ENCODE data around the gene ADAMTS5.
A peak's percentile ranks its signal among the peaks of the same experiment; 100 is the strongest.

The ADAMTS5 gene

GRCh38 chr21:26900980-26901379 is 65.9 kb downstream of the ADAMTS5 start:
- Histone ChIP-seq H2AK5ac (ENCODE audit: low read length, severe bottlenecking) (no peak overlapping the region), H3K36me3 (ENCODE audit: control insufficient read depth in 1 of 2, insufficient read depth in 2 of 2, low read depth in 1 of 2, low read length in 2 of 2) (no peaks in the 10 kb centered on the region), H2BK15ac (ENCODE audit: low read depth, poor library complexity, severe bottlenecking) (no peak overlapping the region), H3K14ac (ENCODE audit: low read length in 2 of 2) (no peak overlapping the region), H3K18ac (ENCODE audit: low read depth in 1 of 2, low read length in 2 of 2) (no peak overlapping the region), H3K4me3 (ENCODE audit: insufficient read depth in 1 of 2, low read depth in 1 of 2, low read length in 2 of 2) (no peak overlapping the region), H2BK12ac (ENCODE audit: low read length in 2 of 2) (no peak overlapping the region), H4K91ac (ENCODE audit: low read length) (no peak overlapping the region), H3K27me3 (ENCODE audit: control insufficient read depth in 1 of 2, insufficient read depth in 1 of 2, low read length in 2 of 2) (no peaks in the 10 kb centered on the region), H3K9me3 (ENCODE audit: control insufficient read depth, low read length) (no peaks in the 10 kb centered on the region), H3K4me1 (ENCODE audit: control insufficient read depth, insufficient read depth, low read depth, low read length) (no peaks in the 10 kb centered on the region), H2BK5ac (ENCODE audit: low read depth, low read length, poor library complexity, severe bottlenecking) (no peak overlapping the region), H3K9ac (ENCODE audit: low read length) (no peak overlapping the region), H4K8ac (ENCODE audit: low read length) (no peak overlapping the region), H3K23ac (ENCODE audit: low read length in 2 of 2) (no peak overlapping the region), H3K27ac (ENCODE audit: low read length, poor library complexity, severe bottlenecking) (no peak overlapping the region), H3K4ac (ENCODE audit: low read depth in 1 of 2, low read length in 2 of 2) (no peak overlapping the region), H3K4me2 (ENCODE audit: low read length, poor library complexity, severe bottlenecking) (no peak overlapping the region), H2AFZ (ENCODE audit: low read depth, low read length) (no peak overlapping the region), H2BK120ac (ENCODE audit: low read depth, low read length) (peak overlapping the region; percentile 62), H3K79me1 (replicated peaks; ENCODE audit: low read length, poor library complexity, severe bottlenecking) (no peaks in the 10 kb centered on the region)
- DNase-seq = no peak
- 97% methylated on average over 3 of the region's 4 CpGs for WGBS

- no peak overlapping the region for H3K4me3 ChIP-seq (ENCODE audit: insufficient read depth in 1 of 2, low read depth in 1 of 2, low read length in 2 of 2)
- H4K91ac ChIP-seq (ENCODE audit: low read length) = no peak overlapping the region
- H3K9ac ChIP-seq (ENCODE audit: low read length) = no peak overlapping the region
- H2BK120ac ChIP-seq (ENCODE audit: low read depth, low read length) = no peak overlapping the region
- no peak overlapping the region for H3K27ac ChIP-seq (ENCODE audit: low read length, poor library complexity, severe bottlenecking)
- no peak overlapping the region for H3K23ac ChIP-seq (ENCODE audit: low read length in 2 of 2)
- H3K4me2 ChIP-seq (ENCODE audit: low read length, poor library complexity, severe bottlenecking) = no peak overlapping the region
- no peaks in the 10 kb centered on the region for H3K4me1 ChIP-seq (ENCODE audit: control insufficient read depth, insufficient read depth, low read depth, low read length)
- H3K36me3 ChIP-seq (ENCODE audit: control insufficient read depth in 1 of 2, insufficient read depth in 2 of 2, low read depth in 1 of 2, low read length in 2 of 2) = no peaks in the 10 kb centered on the region
- H2BK5ac ChIP-seq (ENCODE audit: low read depth, low read length, poor library complexity, severe bottlenecking) = no peak overlapping the region
- no peak for DNase-seq
- WGBS = no CpG with 5 or more reads among the region's 1 CpG
- H3K27me3 ChIP-seq (ENCODE audit: control insufficient read depth in 1 of 2, insufficient read depth in 1 of 2, low read length in 2 of 2) = no peaks in the 10 kb centered on the region
- H3K79me1 ChIP-seq (replicated peaks; ENCODE audit: low read length, poor library complexity, severe bottlenecking) = no peaks in the 10 kb centered on the region
- H4K8ac ChIP-seq (ENCODE audit: low read length) = no peak overlapping the region
- no peaks in the 10 kb centered on the region for H3K9me3 ChIP-seq (ENCODE audit: control insufficient read depth, low read length)
- H3K18ac ChIP-seq (ENCODE audit: low read depth in 1 of 2, low read length in 2 of 2) = no peak overlapping the region
- H2BK12ac ChIP-seq (ENCODE audit: low read length in 2 of 2) = no peak overlapping the region
- H3K4ac ChIP-seq (ENCODE audit: low read depth in 1 of 2, low read length in 2 of 2) = no peak overlapping the region
- H2AFZ ChIP-seq (ENCODE audit: low read depth, low read length) = no peak overlapping the region
- H2AK5ac ChIP-seq (ENCODE audit: low read length, severe bottlenecking) = no peak overlapping the region
- H2BK15ac ChIP-seq (ENCODE audit: low read depth, poor library complexity, severe bottlenecking) = no peak overlapping the region
- H3K14ac ChIP-seq (ENCODE audit: low read length in 2 of 2) = no peak overlapping the region
Measured at GRCh38 chr21:26892151-26892550, 74.7 kb downstream of the ADAMTS5 start.

GRCh38 chr21:26888931-26889330 is 78.0 kb downstream of the ADAMTS5 start:
- H2BK5ac ChIP-seq (ENCODE audit: low read depth, low read length, poor library complexity, severe bottlenecking) = no peak overlapping the region
- no peak overlapping the region for H3K14ac ChIP-seq (ENCODE audit: low read length in 2 of 2)
- H2BK120ac ChIP-seq (ENCODE audit: low read depth, low read length) = no peak overlapping the region
- no peak overlapping the region for H3K4ac ChIP-seq (ENCODE audit: low read depth in 1 of 2, low read length in 2 of 2)
- no peak overlapping the region for H4K8ac ChIP-seq (ENCODE audit: low read length)
- H3K79me1 ChIP-seq (replicated peaks; ENCODE audit: low read length, poor library complexity, severe bottlenecking) = no peaks in the 10 kb centered on the region
- H3K4me3 ChIP-seq (ENCODE audit: insufficient read depth in 1 of 2, low read depth in 1 of 2, low read length in 2 of 2) = no peak overlapping the region
- H3K4me1 ChIP-seq (ENCODE audit: control insufficient read depth, insufficient read depth, low read depth, low read length) = no peaks in the 10 kb centered on the region
- H3K36me3 ChIP-seq (ENCODE audit: control insufficient read depth in 1 of 2, insufficient read depth in 2 of 2, low read depth in 1 of 2, low read length in 2 of 2) = no peaks in the 10 kb centered on the region
- H2BK12ac ChIP-seq (ENCODE audit: low read length in 2 of 2) = peak overlapping the region in 1 of 2 experiments; percentile 92
- no peak overlapping the region for H2BK15ac ChIP-seq (ENCODE audit: low read depth, poor library complexity, severe bottlenecking)
- no peak overlapping the region for H4K91ac ChIP-seq (ENCODE audit: low read length)
- 87% methylated on average over 5 of the region's 5 CpGs for WGBS
- H3K23ac ChIP-seq (ENCODE audit: low read length in 2 of 2) = no peak overlapping the region
- H2AK5ac ChIP-seq (ENCODE audit: low read length, severe bottlenecking) = no peak overlapping the region
- H3K4me2 ChIP-seq (ENCODE audit: low read length, poor library complexity, severe bottlenecking) = no peak overlapping the region
- H3K9ac ChIP-seq (ENCODE audit: low read length) = no peak overlapping the region
- no peak overlapping the region for H3K27ac ChIP-seq (ENCODE audit: low read length, poor library complexity, severe bottlenecking)
- no peak overlapping the region for H2AFZ ChIP-seq (ENCODE audit: low read depth, low read length)
- no peak overlapping the region for H3K18ac ChIP-seq (ENCODE audit: low read depth in 1 of 2, low read length in 2 of 2)
- DNase-seq = no peak
- no peaks in the 10 kb centered on the region for H3K27me3 ChIP-seq (ENCODE audit: control insufficient read depth in 1 of 2, insufficient read depth in 1 of 2, low read length in 2 of 2)
- H3K9me3 ChIP-seq (ENCODE audit: control insufficient read depth, low read length) = no peaks in the 10 kb centered on the region

- no peak overlapping the region for H3K4ac ChIP-seq (ENCODE audit: low read depth in 1 of 2, low read length in 2 of 2)
- no peak overlapping the region for H3K27ac ChIP-seq (ENCODE audit: low read length, poor library complexity, severe bottlenecking)
- no peaks in the 10 kb centered on the region for H3K36me3 ChIP-seq (ENCODE audit: control insufficient read depth in 1 of 2, insufficient read depth in 2 of 2, low read depth in 1 of 2, low read length in 2 of 2)
- no peak overlapping the region for H2BK12ac ChIP-seq (ENCODE audit: low read length in 2 of 2)
- no peak overlapping the region for H4K8ac ChIP-seq (ENCODE audit: low read length)
- no peaks in the 10 kb centered on the region for H3K4me1 ChIP-seq (ENCODE audit: control insufficient read depth, insufficient read depth, low read depth, low read length)
- H3K4me2 ChIP-seq (ENCODE audit: low read length, poor library complexity, severe bottlenecking) = no peak overlapping the region
- no peak overlapping the region for H3K4me3 ChIP-seq (ENCODE audit: insufficient read depth in 1 of 2, low read depth in 1 of 2, low read length in 2 of 2)
- H2AK5ac ChIP-seq (ENCODE audit: low read length, severe bottlenecking) = no peak overlapping the region
- no peak overlapping the region for H2AFZ ChIP-seq (ENCODE audit: low read depth, low read length)
- H3K79me1 ChIP-seq (replicated peaks; ENCODE audit: low read length, poor library complexity, severe bottlenecking) = no peaks in the 10 kb centered on the region
- H2BK120ac ChIP-seq (ENCODE audit: low read depth, low read length) = no peak overlapping the region
- peak; percentile 12 for DNase-seq
- no peak overlapping the region for H2BK5ac ChIP-seq (ENCODE audit: low read depth, low read length, poor library complexity, severe bottlenecking)
- H4K91ac ChIP-seq (ENCODE audit: low read length) = no peak overlapping the region
- H2BK15ac ChIP-seq (ENCODE audit: low read depth, poor library complexity, severe bottlenecking) = no peak overlapping the region
- no peaks in the 10 kb centered on the region for H3K27me3 ChIP-seq (ENCODE audit: control insufficient read depth in 1 of 2, insufficient read depth in 1 of 2, low read length in 2 of 2)
- no peak overlapping the region for H3K14ac ChIP-seq (ENCODE audit: low read length in 2 of 2)
- H3K23ac ChIP-seq (ENCODE audit: low read length in 2 of 2) = no peak overlapping the region
- no peaks in the 10 kb centered on the region for H3K9me3 ChIP-seq (ENCODE audit: control insufficient read depth, low read length)
- H3K9ac ChIP-seq (ENCODE audit: low read length) = no peak overlapping the region
- H3K18ac ChIP-seq (ENCODE audit: low read depth in 1 of 2, low read length in 2 of 2) = no peak overlapping the region
Measured at GRCh38 chr21:26888256-26888655, 78.6 kb downstream of the ADAMTS5 start.
